BE2C (cell line): ENCODE measurements around the gene HOXD9.

Experiments used
- DNase-seq: peaks from one replicate; pipeline ENCODE4 v3.0.0-alpha.2; 2020
- H3K27me3 ChIP-seq: fragments of 250-450 bp; sonication (Bioruptor Pico); 2 replicates; pipeline ENCODE4 v1.5.1; 2020; ENCODE audit warnings: mild to moderate bottlenecking
- H3K36me3 ChIP-seq: fragments of 250-450 bp; sonication (Bioruptor Pico); 2 replicates; pipeline ENCODE4 v1.5.1; 2020; ENCODE audit warnings: mild to moderate bottlenecking
- H3K4me1 ChIP-seq: fragments of 250-450 bp; sonication (Bioruptor Pico); 2 replicates; pipeline ENCODE4 v1.5.1; 2020
- H3K4me3 ChIP-seq: 2 replicates; pipeline ENCODE4 v1.5.1; 2011; ENCODE audit warnings: low read depth, low read length
- H3K9me3 ChIP-seq: fragments of 250-450 bp; sonication (Bioruptor Pico); 2 replicates; pipeline ENCODE4 v1.5.1; 2020
- CTCF ChIP-seq: IDR thresholded peaks from 2 replicates; pipeline ENCODE4 v1.5.1; 2012; ENCODE audit warnings: mild to moderate bottlenecking, low read depth, low read length

HOXD9 gene

DNA sequence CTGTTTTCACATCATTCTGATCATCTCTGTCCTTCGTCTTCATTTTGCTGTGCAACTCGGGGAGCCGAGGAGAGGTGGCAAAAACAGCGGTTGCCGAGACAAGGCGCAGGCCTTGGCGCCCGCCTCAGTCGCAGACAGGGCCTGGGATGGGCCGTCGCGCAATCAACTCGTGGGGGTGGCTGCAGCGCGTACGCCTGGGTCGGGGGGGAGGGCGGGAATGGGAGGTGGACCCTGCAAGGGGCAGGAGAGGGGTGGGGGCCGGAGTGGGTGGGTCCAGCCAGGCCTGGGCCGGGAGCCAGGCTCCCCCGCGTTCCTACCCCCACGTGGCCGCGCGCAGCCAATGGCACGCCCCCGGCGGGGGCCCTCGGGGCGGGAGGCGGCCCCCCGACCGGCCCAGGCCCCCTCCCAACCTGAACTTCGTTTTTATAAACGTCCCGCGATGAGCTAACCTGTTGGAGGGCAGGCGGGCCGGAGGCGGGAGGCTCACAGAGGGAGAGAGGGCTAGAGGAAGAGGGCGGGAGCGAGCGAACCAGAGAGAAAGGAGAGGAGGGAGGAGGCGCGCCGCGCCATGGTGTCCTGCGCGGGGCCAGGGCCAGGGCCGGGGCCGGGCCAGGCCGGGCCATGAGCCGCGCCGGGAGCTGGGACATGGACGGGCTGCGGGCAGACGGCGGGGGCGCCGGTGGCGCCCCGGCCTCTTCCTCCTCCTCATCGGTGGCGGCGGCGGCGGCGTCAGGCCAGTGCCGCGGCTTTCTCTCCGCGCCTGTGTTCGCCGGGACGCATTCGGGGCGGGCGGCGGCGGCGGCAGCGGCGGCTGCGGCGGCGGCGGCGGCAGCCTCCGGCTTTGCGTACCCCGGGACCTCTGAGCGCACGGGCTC is 30.0 kb upstream of the HOXD9 start, which contains the start of gene HOXD13:
Gene HOXD13 (plus strand): TSS at position 452 of the 875 bp plus-strand sequence. CDS start 170 bp downstream, at position 622.
- Histone ChIP-seq H3K9me3 (no peaks in the 10 kb centered on the region), H3K27me3 (peaks cover 96% of the 10 kb centered on the region), H3K36me3 (no peaks in the 10 kb centered on the region), H3K4me3 (peak within 1 kb of the TSS; percentile 45), H3K4me1 (peaks cover 3% of the 10 kb centered on the region; the same call in 1 of the 2 replicates)
- peak; percentile 47 for DNase-seq
- no peak for TF ChIP-seq CTCF

DNA sequence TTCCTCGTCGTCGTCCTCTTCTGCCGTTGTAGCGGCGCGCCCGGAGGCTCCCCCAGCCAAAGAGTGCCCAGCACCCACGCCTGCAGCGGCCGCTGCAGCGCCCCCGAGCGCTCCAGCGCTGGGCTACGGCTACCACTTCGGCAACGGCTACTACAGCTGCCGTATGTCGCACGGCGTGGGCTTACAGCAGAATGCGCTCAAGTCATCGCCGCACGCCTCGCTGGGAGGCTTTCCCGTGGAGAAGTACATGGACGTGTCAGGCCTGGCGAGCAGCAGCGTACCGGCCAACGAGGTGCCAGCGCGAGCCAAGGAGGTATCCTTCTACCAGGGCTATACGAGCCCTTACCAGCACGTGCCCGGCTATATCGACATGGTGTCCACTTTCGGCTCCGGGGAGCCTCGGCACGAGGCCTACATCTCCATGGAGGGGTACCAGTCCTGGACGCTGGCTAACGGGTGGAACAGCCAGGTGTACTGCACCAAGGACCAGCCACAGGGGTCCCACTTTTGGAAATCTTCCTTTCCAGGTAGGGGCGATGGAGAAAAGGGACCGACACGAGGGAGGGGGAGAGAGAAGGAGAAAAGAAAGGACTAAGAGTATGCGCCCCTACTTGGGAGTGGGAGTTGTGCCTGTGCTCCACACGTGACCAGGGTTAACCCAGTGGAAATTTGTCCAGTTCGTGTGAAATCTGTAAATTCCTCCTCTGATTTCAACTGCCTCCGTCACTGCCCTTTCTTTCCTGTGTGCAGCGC is 29.2 kb upstream of the HOXD9 start:
- H3K36me3 ChIP-seq: no peaks in the 10 kb centered on the region
- no peaks in the 10 kb centered on the region for H3K9me3 ChIP-seq
- no peak for DNase-seq
- peaks cover 96% of the 10 kb centered on the region for H3K27me3 ChIP-seq
- peak overlapping the region; percentile 45 for H3K4me3 ChIP-seq
- TF ChIP-seq CTCF: 0 out of 2 replicates have a peak, but pooled peaks have one; percentile 15
- H3K4me1 ChIP-seq: peaks cover 3% of the 10 kb centered on the region; the same call in 1 of the 2 replicates

DNA sequence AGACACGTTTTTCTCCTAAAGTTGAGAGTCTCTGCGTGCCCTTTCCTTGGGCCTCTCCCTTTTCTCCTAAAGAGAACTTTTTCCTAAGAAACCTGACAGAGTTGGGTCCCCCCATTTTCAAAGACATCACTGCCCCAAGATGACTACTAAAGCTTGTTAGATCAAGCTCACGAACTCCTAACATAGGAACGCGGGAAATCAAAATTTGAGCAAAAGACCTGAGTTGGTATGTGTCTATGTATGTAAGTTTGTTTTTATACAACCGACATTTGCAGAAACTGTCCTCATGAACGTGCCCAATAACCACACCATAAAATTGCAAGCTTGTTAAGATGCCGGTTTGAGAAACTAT is 28.6 kb upstream of the HOXD9 start:
- Histone ChIP-seq H3K9me3 (no peaks in the 10 kb centered on the region), H3K27me3 (peaks cover 96% of the 10 kb centered on the region)
- DNase-seq: no peak

GRCh38 chr2:176094349-176094748 is 28.2 kb upstream of the HOXD9 start:
- no peak for DNase-seq
- no peak overlapping the region for H3K4me3 ChIP-seq
- no peaks in the 10 kb centered on the region for H3K9me3 ChIP-seq
- H3K36me3 ChIP-seq: no peaks in the 10 kb centered on the region
- H3K27me3 ChIP-seq: peaks cover 96% of the 10 kb centered on the region
- H3K4me1 ChIP-seq: peaks cover 3% of the 10 kb centered on the region; the same call in 1 of the 2 replicates
- no peak for TF ChIP-seq CTCF

More for the DNA sequence above, 28.6 kb upstream of the HOXD9 start:
- H3K4me3 ChIP-seq: peak overlapping the region; percentile 45
- no peak for TF ChIP-seq CTCF
- peaks cover 3% of the 10 kb centered on the region; the same call in 1 of the 2 replicates for H3K4me1 ChIP-seq
- H3K36me3 ChIP-seq: no peaks in the 10 kb centered on the region

DNA sequence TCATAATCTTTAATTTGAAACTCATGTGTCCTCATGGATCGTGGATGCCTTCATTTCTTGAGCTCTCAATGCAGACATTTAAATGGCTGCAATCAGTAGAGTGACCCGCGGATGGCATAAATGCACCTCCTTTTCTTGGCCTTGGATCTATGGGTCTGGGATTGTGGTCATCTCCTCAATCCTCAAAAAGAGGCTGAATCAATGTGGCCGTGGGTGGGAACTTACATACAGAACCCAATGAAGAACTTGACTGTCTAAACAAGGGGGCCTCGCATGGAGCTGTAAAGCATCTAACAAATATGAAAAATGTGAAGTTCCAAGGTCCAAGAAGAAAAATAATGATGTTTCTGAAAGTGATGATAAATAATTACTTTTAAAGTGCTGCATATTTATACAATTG is 27.1 kb upstream of the HOXD9 start:
- H3K27me3 ChIP-seq: peaks cover 96% of the 10 kb centered on the region

More for the DNA sequence above, 27.1 kb upstream of the HOXD9 start:
- DNase-seq: no peak
- H3K9me3 ChIP-seq: no peaks in the 10 kb centered on the region
- no peaks in the 10 kb centered on the region for H3K36me3 ChIP-seq
- H3K4me1 ChIP-seq: peaks cover 3% of the 10 kb centered on the region; the same call in 1 of the 2 replicates
- TF ChIP-seq CTCF: no peak
- no peak overlapping the region for H3K4me3 ChIP-seq
